Activated CD8-positive, alpha-beta memory T cell treated with anti-CD3 and anti-CD28 coated beads for 36 hours (primary cell): ENCODE measurements around the gene PRSS21. TPM values are rescaled to one million over a fixed set of nuclear protein-coding genes. Genes with fewer than 3 reads are reported as not detected.

Experiments
- CTCF ChIA-PET: fragments of 350-600 bp; sonication (Branson Sonifier 250); formaldehyde crosslinking; loops from one replicate; lab custom pipeline; 2021; ENCODE audit warnings: antibody characterized with exemption; lab: Charles Lee
- POLR2A ChIA-PET: fragments of 350-600 bp; sonication (Branson Sonifier 250); formaldehyde crosslinking; loops from one replicate; lab custom pipeline; 2021; ENCODE audit warnings: antibody characterized with exemption; lab: Charles Lee
- total RNA-seq, 2 experiments: library from RNA; stranded (reverse); gene quantifications; one replicate each; pipeline ENCODE4 v1.2.3, GENCODE V29; 2021

Gene PRSS21
- total RNA-seq, 2 experiments from 2014 or later: 10.5 to 11.1 TPM

- CTCF ChIA-PET: interaction anchor here (0.7 to 1.4 kb wide), 2 partner anchors 90 to 142 kb away, joined by 3 to 6 read pairs; no protein-coding TSS in a partner anchor
- POLR2A ChIA-PET: interaction anchor here (0.6 to 2.8 kb wide), 6 partner anchors 9 to 90 kb away, joined by 3 to 11 read pairs (median 8); partner anchors contain the start of gene SRRM2
Measured at GRCh38 chr16:2777903-2778629, 39.0 kb upstream of the PRSS21 start.

- ChIA-PET CTCF (interaction anchor here (1.4 kb wide), 1 partner anchor 90 kb away, joined by 6 read pairs; no protein-coding TSS in a partner anchor), POLR2A (interaction anchor here (1.4 kb wide), 1 partner anchor 27 kb away, joined by 6 read pairs; no protein-coding TSS in a partner anchor)
Measured at GRCh38 chr16:2778630-2778958, 38.4 kb upstream of the PRSS21 start.

- ChIA-PET POLR2A (interaction anchor here (1.1 kb wide), 1 partner anchor 26 kb away, joined by 4 read pairs; no protein-coding TSS in a partner anchor), CTCF (no interaction called here)
Measured at GRCh38 chr16:2779151-2779920, 37.7 kb upstream of the PRSS21 start.

GRCh38 chr16:2779978-2780898 lies 36.8 kb upstream of the PRSS21 start:
- POLR2A ChIA-PET: interaction anchor here (1.1 kb wide), 1 partner anchor 27 kb away, joined by 4 read pairs; no protein-coding TSS in a partner anchor
- CTCF ChIA-PET: interaction anchor here (0.8 kb wide), 2 partner anchors 11 to 88 kb away, joined by 3 to 4 read pairs; no protein-coding TSS in a partner anchor

GRCh38 chr16:2782583-2783351 lies 34.3 kb upstream of the PRSS21 start:
- POLR2A ChIA-PET: no interaction called here

GRCh38 chr16:2783581-2784357 lies 33.3 kb upstream of the PRSS21 start:
- ChIA-PET POLR2A (interaction anchor here (0.6 to 0.8 kb wide), 2 partner anchors 31 to 232 kb away, joined by 3 to 8 read pairs; partner anchors contain the start of gene SRRM2), CTCF (interaction anchor here (0.9 to 1.6 kb wide), 4 partner anchors 8 to 143 kb away, joined by 3 to 5 read pairs (median 3); no protein-coding TSS in a partner anchor)

More at GRCh38 chr16:2782583-2783351, 34.3 kb upstream of the PRSS21 start:
- CTCF ChIA-PET: interaction anchor here (1.2 to 1.6 kb wide), 2 partner anchors 85 to 144 kb away, joined by 3 to 5 read pairs; no protein-coding TSS in a partner anchor

- POLR2A ChIA-PET: interaction anchor here (0.6 to 0.9 kb wide), 3 partner anchors 32 to 315 kb away, joined by 3 read pairs; partner anchors contain the start of gene SRRM2
- CTCF ChIA-PET: interaction anchor here (0.9 to 1.2 kb wide), 3 partner anchors 9 to 58 kb away, joined by 3 to 4 read pairs (median 3); no protein-coding TSS in a partner anchor
Measured at GRCh38 chr16:2784358-2785100, 32.5 kb upstream of the PRSS21 start.

GRCh38 chr16:2785101-2785991 lies 31.7 kb upstream of the PRSS21 start:
- CTCF ChIA-PET: interaction anchor here (1.0 to 1.4 kb wide), 3 partner anchors 10 to 57 kb away, joined by 4 read pairs; no protein-coding TSS in a partner anchor
- POLR2A ChIA-PET: interaction anchor here (0.6 to 1.0 kb wide), 4 partner anchors 60 to 350 kb away, joined by 3 read pairs; partner anchors contain the start of gene ZNF213

- POLR2A ChIA-PET: interaction anchor here (0.6 to 1.0 kb wide), 2 partner anchors 59 to 349 kb away, joined by 3 read pairs; partner anchors contain the start of gene ZNF213
- CTCF ChIA-PET: interaction anchor here (1.0 to 1.4 kb wide), 3 partner anchors 11 to 56 kb away, joined by 4 read pairs; no protein-coding TSS in a partner anchor
Measured at GRCh38 chr16:2786061-2786825, 30.8 kb upstream of the PRSS21 start.

GRCh38 chr16:2786826-2787151 lies 30.2 kb upstream of the PRSS21 start:
- ChIA-PET CTCF (no interaction called here), POLR2A (no interaction called here)

- POLR2A ChIA-PET: no interaction called here
- CTCF ChIA-PET: no interaction called here
Measured at GRCh38 chr16:2787406-2787805, 29.6 kb upstream of the PRSS21 start, which contains the start of gene PRSS33. Gene PRSS33, minus strand, starts transcription at chr16:2787560. Its CDS starts 1,013 bp downstream, at chr16:2786547.

GRCh38 chr16:2787961-2788360 lies 29.1 kb upstream of the PRSS21 start:
- CTCF ChIA-PET: no interaction called here

GRCh38 chr16:2790631-2791030 lies 26.4 kb upstream of the PRSS21 start:
- ChIA-PET CTCF (no interaction called here), POLR2A (no interaction called here)

More at GRCh38 chr16:2787961-2788360, 29.1 kb upstream of the PRSS21 start:
- POLR2A ChIA-PET: no interaction called here

GRCh38 chr16:2791174-2791573 lies 25.9 kb upstream of the PRSS21 start:
- POLR2A ChIA-PET: no interaction called here
- CTCF ChIA-PET: interaction anchor here (0.7 kb wide), 1 partner anchor 23 kb away, joined by 4 read pairs; no protein-coding TSS in a partner anchor
